D341Med (cell line): ENCODE results near the gene CDC25A.
"Not testable (repeated sequence)": the region's sequence is repeated elsewhere in the genome, so short reads cannot be mapped to it uniquely, and the experiment has no call there.

Experiments
- DNase-seq: peaks from one replicate; pipeline ENCODE4 v3.0.0; 2012; ENCODE audit warnings: low spot score

CDC25A gene

GRCh38 chr3:48188266-48189201 lies at the start of gene CDC25A:
CDC25A (minus strand) TSS chr3:48188417; CDS start chr3:48187947, 470 bp downstream.
- peak; percentile 94 for DNase-seq

- DNase-seq = no peak
Observed at GRCh38 chr3:48236531-48236930, 48.3 kb upstream of the CDC25A start.

DNA sequence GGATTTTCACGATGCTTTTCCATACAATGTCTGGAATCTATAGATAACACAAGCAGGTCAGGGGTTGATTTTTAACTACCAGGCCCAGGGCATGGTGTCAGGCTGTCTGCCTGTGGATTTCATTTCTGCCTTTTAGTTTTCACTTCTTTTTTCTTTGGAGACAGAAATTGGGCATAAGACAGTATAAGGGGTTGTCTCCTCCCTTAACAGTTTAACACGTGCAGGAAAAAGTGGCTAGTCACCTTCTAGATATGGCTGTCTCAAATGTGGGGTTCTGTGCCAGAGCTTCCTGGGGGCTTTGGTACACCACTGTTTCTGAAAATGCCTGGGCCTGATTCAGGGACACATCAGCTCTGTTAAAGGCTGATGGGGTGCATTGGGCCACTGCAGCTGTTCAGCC lies 45.3 kb upstream of the CDC25A start:
- no peak for DNase-seq

DNA sequence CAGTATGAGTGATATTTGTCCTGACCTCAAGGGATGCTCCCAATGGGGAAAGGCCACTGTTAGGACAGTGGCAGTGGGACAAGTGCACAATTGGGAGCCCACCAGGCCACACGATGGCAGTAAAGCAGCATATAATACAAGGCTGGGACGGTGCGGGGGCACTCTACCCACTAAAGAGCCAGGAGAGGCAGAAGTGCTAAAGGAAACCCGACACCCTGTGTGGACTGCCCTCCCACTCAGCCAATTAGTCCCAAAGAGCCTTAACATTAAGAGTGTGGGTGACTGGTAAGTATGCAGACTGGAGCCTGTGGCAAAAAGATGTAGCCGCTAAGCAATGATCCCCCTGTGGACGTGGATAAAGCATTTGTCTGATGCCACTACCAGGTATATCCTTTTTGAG lies 44.5 kb upstream of the CDC25A start:
- DNase-seq = peak; percentile 90

- DNase-seq = no peak
Observed at GRCh38 chr3:48232232-48232631, 44.0 kb upstream of the CDC25A start.

GRCh38 chr3:48226939-48227338 lies 38.7 kb upstream of the CDC25A start:
- DNase-seq = no peak

DNA sequence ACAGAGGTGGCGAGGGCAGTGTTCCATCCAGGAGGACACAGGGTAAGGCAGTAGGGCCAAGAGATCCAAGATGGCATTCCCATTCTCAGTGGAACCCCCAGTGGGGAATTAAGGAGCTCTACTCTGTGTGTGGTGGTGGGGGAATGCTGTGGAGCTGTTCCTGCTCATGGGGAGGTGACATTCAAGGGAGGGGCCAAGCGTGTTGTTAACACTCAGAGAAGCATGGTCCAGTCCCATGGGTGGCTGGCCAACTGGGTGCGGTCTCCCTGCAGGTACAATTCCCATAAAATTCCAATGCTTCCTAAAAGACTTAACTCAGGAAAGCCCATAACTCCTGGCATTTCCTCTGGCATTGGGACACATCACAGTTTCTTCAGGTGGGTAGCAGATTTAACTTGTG lies 37.4 kb upstream of the CDC25A start:
- no peak for DNase-seq

DNA sequence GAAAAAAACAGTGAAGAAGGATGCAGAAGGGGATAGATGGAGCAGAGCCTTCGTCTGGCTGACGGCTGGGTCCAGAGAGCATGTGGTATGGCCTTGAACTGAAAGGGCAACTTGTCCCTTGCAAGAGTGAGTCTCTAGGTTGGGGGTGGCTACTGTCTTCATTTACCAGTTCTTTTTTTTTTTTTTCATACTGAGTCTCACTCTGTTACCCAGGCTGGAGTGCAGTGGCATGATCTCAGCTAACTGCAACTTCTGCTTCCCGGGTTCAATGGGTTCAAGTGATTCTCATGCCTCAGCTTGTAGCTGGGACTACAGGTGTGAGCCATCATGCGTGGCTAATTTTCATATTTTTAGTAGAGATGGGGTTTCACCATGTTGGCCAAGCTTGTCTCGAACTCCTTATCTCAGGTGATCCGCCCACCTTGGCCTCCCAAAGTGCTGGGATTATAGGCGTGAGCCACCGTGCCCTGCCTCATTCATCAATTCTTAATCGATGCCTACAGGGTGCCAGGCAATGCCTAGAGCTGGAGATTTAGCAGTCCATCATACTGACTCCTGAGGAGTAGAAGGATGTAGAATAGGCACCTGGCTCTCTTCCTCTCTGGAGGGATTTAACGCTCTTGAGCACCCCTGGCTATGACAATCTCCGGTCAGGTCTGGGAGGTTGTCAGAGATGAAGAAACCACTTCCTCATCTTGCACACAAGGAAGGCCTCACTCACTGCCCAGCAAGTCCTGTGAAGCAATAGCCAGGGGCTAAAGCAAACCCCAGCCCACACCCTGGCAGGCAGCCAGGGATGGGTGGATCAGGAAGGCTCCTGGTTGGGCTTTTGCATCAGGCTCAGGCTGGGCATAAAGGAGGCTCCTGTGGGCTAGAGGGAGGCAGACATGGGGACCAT lies 34.6 kb upstream of the CDC25A start, which contains the start of gene CAMP:
CAMP (plus strand) TSS at position 880 of the 898 bp plus-strand sequence; CDS start at position 897, 17 bp downstream.
- DNase-seq = no peak

DNA sequence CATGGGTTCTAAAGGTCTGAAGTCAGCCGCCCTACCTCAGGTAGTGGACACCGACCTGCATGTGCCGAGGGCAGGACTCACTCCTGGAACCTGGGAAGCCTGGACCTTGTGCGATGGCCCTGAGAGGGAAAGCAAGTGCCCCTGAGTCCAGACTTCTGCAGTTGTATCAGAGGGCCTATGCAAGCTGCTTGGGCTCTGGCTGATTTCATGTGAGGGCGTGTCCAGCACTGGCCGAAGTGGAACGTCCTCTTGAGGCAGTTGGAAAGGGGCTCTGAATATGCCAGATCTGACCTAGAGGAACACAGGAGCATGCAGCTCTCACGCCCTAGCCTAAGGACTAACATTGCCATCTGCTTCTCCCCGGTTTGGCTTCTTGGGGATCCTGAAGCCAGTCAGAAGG lies 32.5 kb upstream of the CDC25A start:
- DNase-seq = no peak

- no peak for DNase-seq
Observed at GRCh38 chr3:48219543-48219942, 31.3 kb upstream of the CDC25A start.

DNA sequence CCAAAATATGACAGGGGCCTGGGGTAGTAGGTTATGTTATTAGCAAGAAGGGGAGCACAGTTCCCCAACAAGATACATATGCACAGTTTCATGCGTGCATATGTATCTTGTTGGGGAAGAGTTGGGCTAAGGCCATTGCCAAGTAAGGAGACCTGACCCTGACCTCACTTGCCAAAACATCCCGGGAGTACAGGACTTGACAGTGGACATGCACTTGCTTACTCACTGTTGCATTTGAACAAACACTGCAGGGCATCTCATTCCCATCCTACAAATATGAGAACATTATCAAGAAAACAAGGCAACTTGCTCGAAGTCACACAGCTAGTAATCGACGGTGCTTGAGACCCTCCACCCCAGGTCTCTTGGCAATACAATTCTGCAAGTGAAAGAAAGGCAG lies 30.3 kb upstream of the CDC25A start:
- no peak for DNase-seq

GRCh38 chr3:48217449-48217848 lies 29.2 kb upstream of the CDC25A start:
- DNase-seq = no peak

GRCh38 chr3:48215876-48216275 lies 27.7 kb upstream of the CDC25A start:
- no peak for DNase-seq

GRCh38 chr3:48215466-48215865 lies 27.2 kb upstream of the CDC25A start:
- no peak for DNase-seq

GRCh38 chr3:48215019-48215418 lies 26.8 kb upstream of the CDC25A start:
- DNase-seq = no peak

DNA sequence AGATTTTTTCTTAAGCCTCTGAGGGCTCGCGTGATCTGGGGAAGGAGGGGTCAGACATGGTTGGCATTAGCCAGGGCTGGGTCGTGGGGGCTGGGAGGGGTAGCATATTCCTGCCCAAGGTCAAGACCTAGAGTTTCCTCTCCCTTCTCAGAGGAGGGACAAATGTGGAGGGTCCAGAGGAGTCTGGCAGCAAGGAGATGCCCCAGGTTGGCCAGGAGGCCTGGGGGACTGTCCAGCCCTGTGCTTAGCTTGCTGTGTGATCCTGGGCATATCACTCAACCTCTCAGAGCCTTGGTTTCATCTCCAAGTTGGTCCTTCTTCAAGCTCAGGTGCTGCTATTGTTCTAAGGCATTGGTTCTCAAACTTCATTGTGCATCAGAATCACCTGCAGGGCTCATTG lies 26.0 kb upstream of the CDC25A start:
- no peak for DNase-seq

- DNase-seq = not testable (repeated sequence)
Observed at GRCh38 chr3:48211776-48212175, 23.6 kb upstream of the CDC25A start.

GRCh38 chr3:48210534-48210933 lies 22.3 kb upstream of the CDC25A start:
- DNase-seq = not testable (repeated sequence)

DNA sequence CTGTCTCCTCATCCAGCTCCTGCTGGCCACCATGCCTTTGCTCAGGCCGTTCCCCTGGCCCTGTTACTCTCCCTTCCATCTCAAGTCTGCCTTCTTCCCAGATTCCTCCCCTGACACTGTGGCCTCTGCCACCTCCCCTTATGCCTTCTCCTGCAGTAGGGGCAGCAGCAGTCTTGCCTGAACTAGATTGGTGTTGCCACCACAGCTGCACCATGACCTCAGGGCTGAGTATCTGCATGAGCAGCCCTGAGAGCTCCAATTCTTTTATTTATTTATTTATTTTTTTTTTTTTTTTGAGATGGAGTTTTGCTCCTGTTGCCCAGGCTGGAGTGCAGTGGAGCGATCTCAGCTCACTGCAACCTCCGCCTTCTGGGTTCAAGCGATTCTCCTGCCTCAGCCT lies 21.2 kb upstream of the CDC25A start:
- no peak for DNase-seq

- no peak for DNase-seq
Observed at GRCh38 chr3:48208076-48208475, 19.9 kb upstream of the CDC25A start.

DNA sequence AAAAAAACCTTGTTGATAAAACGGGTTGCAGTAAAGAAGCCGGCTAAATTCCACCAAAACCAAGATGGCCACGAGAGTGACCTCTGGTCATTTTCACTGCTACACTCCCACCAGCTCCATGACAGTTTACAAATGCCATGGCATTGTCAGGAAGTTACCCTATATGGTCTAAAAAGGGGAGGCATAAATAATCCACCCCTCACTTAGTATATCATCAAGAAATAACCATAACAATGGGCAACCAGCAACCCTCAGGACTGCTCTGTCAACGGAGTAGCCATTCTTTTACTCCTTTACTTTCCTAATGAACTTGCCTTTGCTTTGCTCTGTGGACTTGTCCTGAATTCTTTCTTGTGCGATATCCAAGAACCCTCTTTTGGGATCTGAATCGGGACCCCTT lies 14.4 kb upstream of the CDC25A start:
- no peak for DNase-seq

DNA sequence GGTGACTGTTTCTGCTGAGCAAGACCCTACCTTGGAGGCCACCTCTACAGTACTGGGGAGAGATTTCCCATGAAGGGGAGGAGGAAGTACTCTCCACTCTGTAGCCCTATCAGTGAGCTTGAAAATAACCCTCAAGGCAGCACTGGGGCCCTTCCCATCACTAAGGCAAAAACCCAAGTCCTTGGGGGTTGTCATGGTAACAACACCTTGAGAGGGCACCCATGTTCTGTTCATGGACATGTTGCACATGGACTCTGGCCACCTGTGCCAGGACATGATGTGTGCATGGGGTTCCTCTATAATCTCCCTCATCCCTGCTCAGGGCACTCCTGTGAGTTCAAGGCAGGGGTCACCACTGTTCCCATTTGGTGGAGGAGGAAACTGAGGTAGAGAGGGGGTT lies 10.9 kb upstream of the CDC25A start:
- no peak for DNase-seq

GRCh38 chr3:48196611-48197010 lies 8.4 kb upstream of the CDC25A start:
- no peak for DNase-seq
